OCI-LY3 (cell line): ENCODE results near the gene ANKS1A.

Experiments
- H2AFZ ChIP-seq: fragments of 200-600, 300-600 bp; shearing (Covaris generic); 2 replicates; pipeline ENCODE4 v1.6.0; 2014; ENCODE audit warnings: antibody characterized with exemption, low read depth, low read length
- H3K27ac ChIP-seq: fragments of 200-600, 300-600 bp; sonication (generic); 2 replicates; pipeline ENCODE4 v1.5.1; 2014; ENCODE audit warnings: mild to moderate bottlenecking, low read length, moderate library complexity, mixed read lengths
- H3K27me3 ChIP-seq: fragments of 200-600, 300-600 bp; sonication (generic); 2 replicates; pipeline ENCODE4 v1.6.1; 2014; ENCODE audit warnings: low read depth, low read length, mixed read lengths
- H3K36me3 ChIP-seq: fragments of 200-600, 300-600 bp; sonication (generic); replicated peaks from 2 replicates; pipeline ENCODE3; 2014; ENCODE audit warnings: low read depth, low read length, mixed read lengths
- H3K4me1 ChIP-seq: fragments of 300-600, 200-600 bp; sonication (generic); 2 replicates; pipeline ENCODE4 v1.6.1; 2014; ENCODE audit warnings: low read length, mixed read lengths
- H3K4me2 ChIP-seq: fragments of 200-600, 300-600 bp; sonication (generic); 2 replicates; pipeline ENCODE4 v1.6.1; 2014; ENCODE audit warnings: low read length, mixed read lengths
- H3K4me3 ChIP-seq: fragments of 300-600, 200-600 bp; sonication (generic); 2 replicates; pipeline ENCODE4 v1.5.1; 2014; ENCODE audit warnings: antibody characterized with exemption, mild to moderate bottlenecking, low read length, moderate library complexity
- H3K79me2 ChIP-seq: fragments of 300-600, 200-600 bp; shearing (Covaris generic); 2 replicates; pipeline ENCODE4 v1.6.1; 2014; ENCODE audit warnings: mild to moderate bottlenecking, low read length, mixed read lengths
- H3K9ac ChIP-seq: fragments of 300-600, 200-600 bp; shearing (Covaris generic); 2 replicates; pipeline ENCODE4 v1.6.0; 2014; ENCODE audit warnings: mild to moderate bottlenecking, low read length, moderate library complexity
- H3K9me3 ChIP-seq: fragments of 200-600, 300-600 bp; shearing (Covaris generic); 2 replicates; pipeline ENCODE4 v1.6.1; 2014; ENCODE audit warnings: low read length, mixed read lengths; ENCODE audit not compliant: insufficient read depth
- H4K20me1 ChIP-seq: fragments of 200-600, 300-600 bp; sonication (generic); 2 replicates; pipeline ENCODE4 v1.6.1; 2016; ENCODE audit warnings: low read length, mixed read lengths; ENCODE audit not compliant: insufficient read depth
- EZH2phosphoT487 ChIP-seq: fragments of 200-600 bp; shearing (Covaris generic); IDR thresholded peaks from 2 replicates; pipeline ENCODE4 v1.6.1; 2018; ENCODE audit warnings: antibody characterized with exemption, mixed run types, low read depth
- TF ChIP-seq, protein P1 (sequence below): fragments of 200-600, 300-600 bp; sonication (generic); IDR thresholded peaks from 2 replicates; pipeline ENCODE4 v1.5.1; 2014; ENCODE audit warnings: antibody characterized with exemption, low read length, low read depth

ANKS1A gene

DNA sequence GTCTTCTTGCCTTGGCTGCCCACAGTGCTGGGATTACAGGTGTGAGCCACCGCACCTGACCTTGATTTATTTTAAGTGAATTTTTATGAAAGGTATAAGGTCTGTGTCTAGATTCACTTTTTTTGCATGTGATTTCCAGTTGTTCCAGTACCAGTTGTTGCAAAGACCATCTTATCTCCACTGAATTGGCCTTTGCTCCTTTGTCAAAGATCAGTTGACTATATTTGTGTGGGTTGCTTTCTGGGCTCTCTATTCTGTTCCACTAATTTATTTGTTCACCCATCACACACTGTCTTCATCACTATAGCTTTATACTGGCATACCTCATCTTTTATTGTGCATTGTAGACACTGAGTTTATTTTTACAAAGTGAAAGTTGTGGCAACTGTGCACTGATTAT is 56.3 kb downstream of the ANKS1A start:
- H3K4me3 ChIP-seq = no peak overlapping the region
- H3K4me2 ChIP-seq = no peak overlapping the region
- H3K9me3 ChIP-seq = no peaks in the 10 kb centered on the region
- H3K27ac ChIP-seq = no peak overlapping the region
- H3K27me3 ChIP-seq = no peaks in the 10 kb centered on the region
- no peak for TF ChIP-seq EZH2phosphoT487
- TF ChIP-seq, protein P1, sequence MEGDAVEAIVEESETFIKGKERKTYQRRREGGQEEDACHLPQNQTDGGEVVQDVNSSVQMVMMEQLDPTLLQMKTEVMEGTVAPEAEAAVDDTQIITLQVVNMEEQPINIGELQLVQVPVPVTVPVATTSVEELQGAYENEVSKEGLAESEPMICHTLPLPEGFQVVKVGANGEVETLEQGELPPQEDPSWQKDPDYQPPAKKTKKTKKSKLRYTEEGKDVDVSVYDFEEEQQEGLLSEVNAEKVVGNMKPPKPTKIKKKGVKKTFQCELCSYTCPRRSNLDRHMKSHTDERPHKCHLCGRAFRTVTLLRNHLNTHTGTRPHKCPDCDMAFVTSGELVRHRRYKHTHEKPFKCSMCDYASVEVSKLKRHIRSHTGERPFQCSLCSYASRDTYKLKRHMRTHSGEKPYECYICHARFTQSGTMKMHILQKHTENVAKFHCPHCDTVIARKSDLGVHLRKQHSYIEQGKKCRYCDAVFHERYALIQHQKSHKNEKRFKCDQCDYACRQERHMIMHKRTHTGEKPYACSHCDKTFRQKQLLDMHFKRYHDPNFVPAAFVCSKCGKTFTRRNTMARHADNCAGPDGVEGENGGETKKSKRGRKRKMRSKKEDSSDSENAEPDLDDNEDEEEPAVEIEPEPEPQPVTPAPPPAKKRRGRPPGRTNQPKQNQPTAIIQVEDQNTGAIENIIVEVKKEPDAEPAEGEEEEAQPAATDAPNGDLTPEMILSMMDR = no peak
- no peak overlapping the region for H2AFZ ChIP-seq
- H3K9ac ChIP-seq = no peak overlapping the region
- no peaks in the 10 kb centered on the region for H3K4me1 ChIP-seq
- H4K20me1 ChIP-seq = no peaks in the 10 kb centered on the region
- H3K36me3 ChIP-seq = no peaks in the 10 kb centered on the region
- H3K79me2 ChIP-seq = no peaks in the 10 kb centered on the region

GRCh38 chr6:34947561-34947960 is 58.5 kb downstream of the ANKS1A start:
- no peaks in the 10 kb centered on the region for H3K27me3 ChIP-seq
- H4K20me1 ChIP-seq = no peaks in the 10 kb centered on the region
- H3K79me2 ChIP-seq = no peaks in the 10 kb centered on the region
- no peak overlapping the region for H3K4me2 ChIP-seq
- no peak overlapping the region for H3K27ac ChIP-seq
- H3K9ac ChIP-seq = no peak overlapping the region
- H3K9me3 ChIP-seq = no peaks in the 10 kb centered on the region
- H2AFZ ChIP-seq = no peak overlapping the region
- H3K36me3 ChIP-seq = no peaks in the 10 kb centered on the region
- H3K4me1 ChIP-seq = no peaks in the 10 kb centered on the region
- TF ChIP-seq, protein P1 = no peak
- TF ChIP-seq EZH2phosphoT487 = no peak
- no peak overlapping the region for H3K4me3 ChIP-seq

DNA sequence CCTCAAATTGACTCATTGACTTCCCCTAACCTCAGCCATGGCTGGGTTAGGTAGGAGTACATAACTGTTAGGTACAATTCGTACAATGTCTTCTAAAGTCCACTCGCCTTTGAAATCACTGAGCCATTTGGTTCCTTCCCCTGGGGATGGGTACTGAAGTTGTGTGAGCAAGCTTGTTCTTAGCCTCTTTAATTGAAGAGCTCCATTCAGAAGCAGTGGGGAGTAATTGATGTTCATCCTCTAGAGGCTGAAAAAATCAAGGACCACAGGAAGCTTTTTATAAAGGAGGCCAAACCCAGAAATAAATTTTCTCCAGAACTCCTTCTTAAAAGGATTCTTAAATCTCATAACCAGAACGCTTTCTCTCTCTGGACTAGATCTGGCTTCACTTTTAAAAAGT is 60.6 kb downstream of the ANKS1A start:
- TF ChIP-seq EZH2phosphoT487 = no peak
- TF ChIP-seq, protein P1 = no peak
- no peaks in the 10 kb centered on the region for H3K27me3 ChIP-seq
- no peak overlapping the region for H3K4me2 ChIP-seq
- no peak overlapping the region for H3K9ac ChIP-seq
- no peaks in the 10 kb centered on the region for H3K79me2 ChIP-seq
- H3K27ac ChIP-seq = no peak overlapping the region
- H3K9me3 ChIP-seq = no peaks in the 10 kb centered on the region
- H4K20me1 ChIP-seq = no peaks in the 10 kb centered on the region
- no peak overlapping the region for H2AFZ ChIP-seq
- no peak overlapping the region for H3K4me3 ChIP-seq
- no peaks in the 10 kb centered on the region for H3K36me3 ChIP-seq
- no peaks in the 10 kb centered on the region for H3K4me1 ChIP-seq

GRCh38 chr6:34950849-34951248 is 61.8 kb downstream of the ANKS1A start:
- no peak overlapping the region for H2AFZ ChIP-seq
- H3K27me3 ChIP-seq = no peaks in the 10 kb centered on the region
- H3K36me3 ChIP-seq = no peaks in the 10 kb centered on the region
- no peaks in the 10 kb centered on the region for H3K79me2 ChIP-seq
- H3K4me3 ChIP-seq = no peak overlapping the region
- no peak for TF ChIP-seq EZH2phosphoT487
- TF ChIP-seq, protein P1 = no peak
- peaks cover 6% of the 10 kb centered on the region for H3K4me1 ChIP-seq
- no peak overlapping the region for H3K4me2 ChIP-seq
- H3K9me3 ChIP-seq = no peaks in the 10 kb centered on the region
- no peaks in the 10 kb centered on the region for H4K20me1 ChIP-seq
- no peak overlapping the region for H3K27ac ChIP-seq
- H3K9ac ChIP-seq = no peak overlapping the region
